HCT116 (cell line): ENCODE results near the gene SLC25A22. TPM values are rescaled to one million over a fixed set of nuclear protein-coding genes. Genes with fewer than 3 reads are reported as not detected.

Experiments
- ATAC-seq: fragments of 200-7000 bp; cut with Tn5 transposase; 2 replicates; pipeline ENCODE4 v1.9.1; 2020; ENCODE audit warnings: mild to moderate bottlenecking, moderate library complexity
- BruUV-seq: library from RNA; stranded (reverse); fragments of 400-500 nt; replicated peaks from 2 replicates; lab custom pipeline; 2021; lab: Mats Ljungman, UMichigan
- CTCF ChIA-PET: fragments of 300-600 bp; sonication (Branson Sonifier 250); formaldehyde crosslinking; loops from one replicate; lab custom pipeline; 2021; ENCODE audit warnings: antibody characterized with exemption; lab: Charles Lee
- POLR2A ChIA-PET: fragments of 300-600, 350-600 bp; sonication (Branson Sonifier 250); formaldehyde crosslinking; loops from one replicate; lab custom pipeline; 2021; ENCODE audit warnings: antibody characterized with exemption; lab: Charles Lee
- RAD21 ChIA-PET, 2 experiments: fragments of 300-600 bp; sonication (Branson Sonifier 250); formaldehyde crosslinking; loops; one replicate each; lab custom pipeline; 2023; ENCODE audit warnings: low total read pairs in 2 of 2; ENCODE audit not compliant: uncharacterized antibody in 2 of 2, unreplicated experiment in 2 of 2, low non-redundant PET in 1 of 2; lab: Charles Lee
- DNase-seq: peaks from one replicate; pipeline ENCODE4 v3.0.0-alpha.2; 2010; ENCODE audit warnings: low read depth, low spot score
- H2AFZ ChIP-seq: fragments of 200-600 bp; shearing (Covaris generic), sonication (generic); 2 replicates; pipeline ENCODE4 v1.6.1; 2017; ENCODE audit warnings: low read depth, mixed run types, mixed read lengths, antibody characterized with exemption, low read length; ENCODE audit not compliant: poor library complexity, severe bottlenecking
- H3K27ac ChIP-seq: 2 replicates; pipeline ENCODE4 v1.5.1; 2012; ENCODE audit warnings: low read depth, low read length
- H3K27me3 ChIP-seq: fragments of 200-600 bp; sonication (generic); 2 replicates; pipeline ENCODE4 v1.6.1; 2016; ENCODE audit warnings: mixed run types, low read length, mixed read lengths; ENCODE audit not compliant: insufficient read depth
- H3K36me3 ChIP-seq, 2 experiments: fragments of 200-500 bp in 1 of 2; fragments of 200-600 bp in 1 of 2; sonication (Bioruptor generic) in 1 of 2; sonication (generic) in 1 of 2; 2 replicates each; pipeline versions ENCODE4 v1.5.1 to v1.6.1; 2014 to 2016; ENCODE audit warnings: low read length in 2 of 2, inconsistent platforms in 1 of 2, mixed read lengths in 1 of 2, mixed run types in 1 of 2; ENCODE audit not compliant: insufficient read depth in 2 of 2, control insufficient read depth in 1 of 2
- H3K4me1 ChIP-seq, 2 experiments: fragments of 200-600 bp in 1 of 2; sonication (generic) in 1 of 2; 2 replicates each; pipeline versions ENCODE4 v1.5.1 to v1.6.1; 2012 to 2017; ENCODE audit warnings: low read length in 2 of 2, inconsistent platforms in 1 of 2, mild to moderate bottlenecking in 1 of 2, mixed read lengths in 1 of 2, mixed run types in 1 of 2, moderate library complexity in 1 of 2; ENCODE audit not compliant: insufficient read depth in 2 of 2, control insufficient read depth in 1 of 2
- H3K4me2 ChIP-seq: fragments of 200-600 bp; sonication (generic); 2 replicates; pipeline ENCODE4 v1.6.1; 2017; ENCODE audit warnings: mixed run types, low read length, mixed read lengths
- H3K4me3 ChIP-seq, 2 experiments: fragments of 200-600 bp in 1 of 2; sonication (generic) in 1 of 2; replicated peaks in 1 of 2; 2 replicates each; pipeline ENCODE4 v1.5.1; 2011 to 2016; ENCODE audit warnings: low read length in 2 of 2, control low read depth in 1 of 2, low read depth in 1 of 2, mild to moderate bottlenecking in 1 of 2, mixed read lengths in 1 of 2, mixed run types in 1 of 2
- H3K79me2 ChIP-seq: fragments of 200-600 bp; sonication (generic); 2 replicates; pipeline ENCODE4 v1.6.1; 2017; ENCODE audit warnings: mild to moderate bottlenecking, mixed run types, low read length, moderate library complexity, mixed read lengths; ENCODE audit not compliant: insufficient read depth
- H3K9ac ChIP-seq: fragments of 200-600 bp; sonication (generic); 2 replicates; pipeline ENCODE4 v1.6.1; 2016; ENCODE audit warnings: low read length, mixed read lengths
- H3K9me2 ChIP-seq: fragments of 200-600 bp; sonication (generic), shearing (Covaris generic); 2 replicates; pipeline ENCODE4 v1.6.1; 2017; ENCODE audit warnings: mixed run types, mild to moderate bottlenecking, moderate library complexity; ENCODE audit not compliant: insufficient read depth
- H3K9me3 ChIP-seq, 2 experiments: fragments of 200-500 bp in 1 of 2; fragments of 200-600 bp in 1 of 2; sonication (Bioruptor generic) in 1 of 2; sonication (generic) in 1 of 2; 2 replicates each; pipeline ENCODE4 v1.6.1; 2014 to 2017; ENCODE audit warnings: low read length in 2 of 2, mixed read lengths in 2 of 2, inconsistent platforms in 1 of 2, low read depth in 1 of 2, mild to moderate bottlenecking in 1 of 2, mixed run types in 1 of 2, moderate library complexity in 1 of 2; ENCODE audit not compliant: control insufficient read depth in 1 of 2, insufficient read depth in 1 of 2
- H4K20me1 ChIP-seq: fragments of 200-600 bp; sonication (generic), shearing (Covaris generic); 2 replicates; pipeline ENCODE4 v1.6.1; 2017; ENCODE audit warnings: mixed run types, mild to moderate bottlenecking, moderate library complexity; ENCODE audit not compliant: insufficient read depth
- CBX3 ChIP-seq: IDR thresholded peaks from 2 replicates; pipeline ENCODE4 v1.6.1; 2012; ENCODE audit warnings: low read depth
- CEBPB ChIP-seq: IDR thresholded peaks from 2 replicates; pipeline ENCODE4 v1.6.1; 2012; ENCODE audit warnings: low read depth
- CTCF ChIP-seq, 3 experiments: fragments of 200-600 bp in 1 of 3; sonication (generic) in 1 of 3; IDR thresholded peaks in 2 of 3; conservative IDR thresholded peaks in 1 of 3; 2 replicates each; pipeline ENCODE4 v1.5.1; 2012 to 2017; ENCODE audit warnings: low read depth in 2 of 3, low read length in 2 of 3, antibody characterized with exemption in 1 of 3, borderline replicate concordance in 1 of 3, control low read depth in 1 of 3, mild to moderate bottlenecking in 1 of 3, mixed read lengths in 1 of 3, mixed run types in 1 of 3, moderate library complexity in 1 of 3; ENCODE audit not compliant: insufficient read depth in 1 of 3
- EGR1 ChIP-seq: IDR thresholded peaks from 2 replicates; pipeline ENCODE4 v1.6.1; 2012; ENCODE audit warnings: low read depth
- ELF1 ChIP-seq: IDR thresholded peaks from 2 replicates; pipeline ENCODE4 v1.6.1; 2012; ENCODE audit warnings: low read depth, borderline replicate concordance
- EZH2phosphoT487 ChIP-seq: fragments of 200-600 bp; IDR thresholded peaks from 2 replicates; pipeline ENCODE4 v1.6.1; 2018; ENCODE audit warnings: antibody characterized with exemption, borderline replicate concordance
- POLR2A ChIP-seq: IDR thresholded peaks from 2 replicates; pipeline ENCODE4 v1.7.0; 2011; ENCODE audit warnings: borderline replicate concordance; ENCODE audit not compliant: insufficient read depth, insufficient read length; ENCODE audit errors: extremely low read depth
- POLR2AphosphoS5 ChIP-seq: IDR thresholded peaks from 2 replicates; pipeline ENCODE4 v1.6.1; 2011; ENCODE audit warnings: mild to moderate bottlenecking, low read depth, low read length, moderate library complexity
- RAD21 ChIP-seq: IDR thresholded peaks from 2 replicates; pipeline ENCODE4 v1.6.1; 2012; ENCODE audit warnings: low read depth, mild to moderate bottlenecking
- REST ChIP-seq: IDR thresholded peaks from 2 replicates; pipeline ENCODE4 v1.6.1; 2012; ENCODE audit warnings: low read depth
- SIN3A ChIP-seq: IDR thresholded peaks from 2 replicates; pipeline ENCODE4 v1.6.1; 2012; ENCODE audit warnings: low read depth
- SRF ChIP-seq: IDR thresholded peaks from 2 replicates; pipeline ENCODE4 v1.6.1; 2012; ENCODE audit warnings: low read depth
- TCF7L2 ChIP-seq: IDR thresholded peaks from 2 replicates; pipeline ENCODE4 v1.7.0; 2011; ENCODE audit warnings: borderline replicate concordance, inconsistent platforms; ENCODE audit not compliant: insufficient read depth, insufficient read length; ENCODE audit errors: extremely low read depth
- YY1 ChIP-seq: IDR thresholded peaks from 2 replicates; pipeline ENCODE4 v1.6.1; 2011; ENCODE audit warnings: low read length, low read depth, moderate library complexity, mild to moderate bottlenecking; ENCODE audit not compliant: insufficient replicate concordance; ENCODE audit errors: extremely low read depth
- ZFX ChIP-seq: fragments of 450-650 bp; IDR thresholded peaks from 2 replicates; pipeline ENCODE4 v1.6.1; 2017
- ZNF274 ChIP-seq: fragments of 200-500 bp; sonication (Bioruptor generic); IDR thresholded peaks from 2 replicates; pipeline ENCODE4 v1.6.1; 2014; ENCODE audit warnings: mild to moderate bottlenecking, low read depth, low read length, inconsistent platforms
- intact Hi-C: fragments of 100-400 bp; cut with micrococcal nuclease; formaldehyde crosslinking; loops from 2 replicates; pipeline ENCODE4 v1.10.0; 2022
- total RNA-seq: library from RNA; stranded (reverse); gene quantifications from one replicate; pipeline ENCODE4 v1.2.1, GENCODE V29; 2021; ENCODE audit not compliant: unreplicated experiment

SLC25A22 gene
- total RNA-seq, 1 experiment from 2014 or later, result 62.0 TPM

- ChIA-PET POLR2A (interaction anchor here (2.3 kb wide), 1 partner anchor 10 kb away, joined by 16 read pairs; the partner anchor contains the start of gene PNPLA2), RAD21 (no interaction called here), CTCF (no interaction called here)
- no peaks in the 10 kb centered on the region for H3K27me3 ChIP-seq
- H3K9me2 ChIP-seq, result no peaks in the 10 kb centered on the region
- no peaks in the 10 kb centered on the region for H3K36me3 ChIP-seq
- no TSS peak for BruUV-seq
- intact Hi-C loops, result no loop called here
- ATAC-seq, result no peak
- peaks cover 34 to 57% of the 10 kb centered on the region in 2 experiments for H3K4me1 ChIP-seq
- H3K9me3 ChIP-seq, result no peaks in the 10 kb centered on the region
- H4K20me1 ChIP-seq, result peaks cover 2% of the 10 kb centered on the region; the same call in 1 of the 2 replicates
- peak overlapping the region; percentile 22; the same call in 1 of the 2 replicates for H3K27ac ChIP-seq
- TF ChIP-seq POLR2AphosphoS5, result no peak
- TF ChIP-seq RAD21, result no peak
- TF ChIP-seq SIN3A, result no peak
- TF ChIP-seq YY1, result no peak
- TF ChIP-seq REST, result no peak
- TF ChIP-seq SRF, result no peak
- no peak for TF ChIP-seq CEBPB
- no peak for TF ChIP-seq CBX3
- TF ChIP-seq ZNF274, result no peak
- no peak for TF ChIP-seq TCF7L2
- TF ChIP-seq POLR2A, result no peak
- no peak for TF ChIP-seq ELF1
- no peak for TF ChIP-seq ZFX
- no peak for TF ChIP-seq CTCF (IDR thresholded peaks at IDR 0.05 in 2 of 3, conservative IDR thresholded peaks at IDR 0.05 in 1 of 3; ENCODE audit: borderline replicate concordance in 1 of 3, insufficient read depth in 1 of 3, low read depth in 2 of 3, low read length in 2 of 3)
- TF ChIP-seq EZH2phosphoT487, result no peak
- no peak for TF ChIP-seq EGR1
- H3K79me2 ChIP-seq, result peaks cover 22% of the 10 kb centered on the region
- H2AFZ ChIP-seq, result no peak overlapping the region
- H3K4me2 ChIP-seq, result no peak overlapping the region
- no peak overlapping the region for H3K9ac ChIP-seq
- no peak overlapping the region for H3K4me3 ChIP-seq
- no peak for DNase-seq
Measured at GRCh38 chr11:829176-829846, 31.2 kb upstream of the SLC25A22 start.
